Testis (tissue), 3 donors: ENCODE results near the gene TNRC6C. TPM values are rescaled to one million over a fixed set of nuclear protein-coding genes. Genes with fewer than 3 reads are reported as not detected.

Experiments
- DNase-seq: peaks from one replicate; pipeline ENCODE4 v3.0.0-alpha.2; 2019
- H3K27ac ChIP-seq, 2 donors: fragments of 200-600 bp; sonication (generic); one replicate each; pipeline ENCODE4 v1.5.1; 2019
- H3K27me3 ChIP-seq: fragments of 200-600 bp; sonication (generic); one replicate; pipeline ENCODE4 v1.5.1; 2019
- H3K36me3 ChIP-seq: fragments of 200-600 bp; sonication (generic); one replicate; pipeline ENCODE4 v1.5.1; 2017; ENCODE audit warnings: low read depth; ENCODE audit errors: missing control alignments
- H3K4me1 ChIP-seq: fragments of 200-600 bp; sonication (generic); one replicate; pipeline ENCODE4 v1.5.1; 2019
- H3K4me3 ChIP-seq, 2 donors: fragments of 200-600 bp; sonication (generic); one replicate each; pipeline ENCODE4 v1.5.1; 2017 to 2019
- H3K9me3 ChIP-seq: fragments of 200-600 bp; sonication (generic); one replicate; pipeline ENCODE4 v1.5.1; 2017
- CTCF ChIP-seq, 3 experiments: fragments of 450-650 bp in 2 of 3; fragments of 200-600 bp in 1 of 3; sonication (generic) in 1 of 3; IDR thresholded peaks; one replicate each; pipeline ENCODE4 v1.5.1; 2016 to 2019; ENCODE audit warnings: antibody characterized with exemption in 3 of 3, mild to moderate bottlenecking in 2 of 3, moderate library complexity in 1 of 3
- POLR2A ChIP-seq: fragments of 450-650 bp; IDR thresholded peaks from one replicate; pipeline ENCODE4 v1.6.1; 2017; ENCODE audit warnings: antibody characterized with exemption, mild to moderate bottlenecking, moderate library complexity
- WGBS, 2 donors: methylation state at CpG; one replicate each; pipeline ENCODE4 v1.1.5; 2018; 5-methylcytosine and 5-hydroxymethylcytosine counted together
- intact Hi-C: fragments of 100-400 bp; cut with DNase I; formaldehyde crosslinking; loops from one replicate; pipeline ENCODE4 v1.15.1; 2023; ENCODE audit warnings: low total_unique reads
- polyA plus RNA-seq: library from polyadenylated mRNA; stranded (reverse); fragments of 350-450 nt; fragmentation: Illumina TruSeq; extraction: RNeasy Lipid Tissue Mini Kit (QIAGEN cat#74804); gene quantifications from one replicate; pipeline ENCODE4 v1.2.3, GENCODE V29; 2014; ENCODE audit warnings: low read depth, low replicate concordance; ENCODE audit not compliant: insufficient read depth
- total RNA-seq, 2 donors: library from RNA; depleted of rRNA; stranded (reverse); fragments of >200 nt; gene quantifications; one replicate each; pipeline ENCODE4 v1.2.3, GENCODE V29; 2016

TNRC6C gene
- total and polyA plus RNA-seq, 3 donors from 2014 or later = 26.2 to 35.6 (median 27.4) TPM

GRCh38 chr17:78034429-78035091 lies 76.1 kb downstream of the TNRC6C start:
- no peak for DNase-seq
- no peak overlapping the region for H3K4me3 ChIP-seq
- H3K4me1 ChIP-seq = no peaks in the 10 kb centered on the region
- no peak for TF ChIP-seq CTCF (IDR thresholded peaks at IDR 0.05)
- no peak for TF ChIP-seq POLR2A
- intact Hi-C loops = no loop called here
- H3K9me3 ChIP-seq = no peaks in the 10 kb centered on the region
- no peaks in the 10 kb centered on the region for H3K27me3 ChIP-seq
- 92 to 95% methylated on average over 9 of the region's 9 CpGs for WGBS, 2 donors
- no peaks in the 10 kb centered on the region for H3K36me3 ChIP-seq
- no peak overlapping the region for H3K27ac ChIP-seq

GRCh38 chr17:78037280-78037679 lies 78.8 kb downstream of the TNRC6C start:
- intact Hi-C loops = no loop called here
- Histone ChIP-seq H3K27ac (no peak overlapping the region), H3K4me3 (no peak overlapping the region), H3K9me3 (no peaks in the 10 kb centered on the region), H3K27me3 (no peaks in the 10 kb centered on the region), H3K36me3 (no peaks in the 10 kb centered on the region), H3K4me1 (peaks cover 7% of the 10 kb centered on the region)
- no peak for TF ChIP-seq CTCF (IDR thresholded peaks at IDR 0.05)
- no peak for TF ChIP-seq POLR2A
- WGBS, 2 donors = 85 to 88% methylated on average over 7 of the region's 7 CpGs
- DNase-seq = no peak

GRCh38 chr17:78038748-78039288 lies 80.3 kb downstream of the TNRC6C start:
- H3K27ac ChIP-seq = no peak overlapping the region
- no peaks in the 10 kb centered on the region for H3K36me3 ChIP-seq
- no peaks in the 10 kb centered on the region for H3K27me3 ChIP-seq
- peaks cover 7% of the 10 kb centered on the region for H3K4me1 ChIP-seq
- TF ChIP-seq CTCF (IDR thresholded peaks at IDR 0.05) = no peak
- no peak for TF ChIP-seq POLR2A
- no peak for DNase-seq
- H3K4me3 ChIP-seq = no peak overlapping the region
- intact Hi-C loops = no loop called here
- 96% methylated on average over 11 of the region's 11 CpGs for WGBS, 2 donors
- H3K9me3 ChIP-seq = no peaks in the 10 kb centered on the region

DNA sequence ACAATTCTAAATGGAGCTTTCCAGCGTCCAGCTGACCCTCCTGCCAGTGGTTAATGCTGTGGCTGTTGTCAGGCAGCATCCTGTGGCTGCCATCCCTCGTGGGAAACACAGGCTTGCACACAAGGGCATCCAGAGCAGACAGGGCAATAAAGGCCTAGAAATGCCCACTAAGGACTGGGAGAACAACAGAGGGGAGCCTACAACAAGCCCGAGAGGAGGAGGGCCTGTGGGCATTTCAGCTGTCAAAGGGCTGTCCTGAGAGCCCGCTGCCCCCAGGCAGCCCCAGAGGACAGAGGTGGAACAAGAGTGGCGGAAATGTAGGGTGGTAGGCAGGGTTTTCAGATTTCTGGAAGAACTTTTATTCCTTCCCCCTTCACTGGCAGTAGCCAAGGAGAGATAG lies 81.1 kb downstream of the TNRC6C start:
- H3K27ac ChIP-seq = no peak overlapping the region
- no peak for DNase-seq
- TF ChIP-seq CTCF (IDR thresholded peaks at IDR 0.05) = no peak
- TF ChIP-seq POLR2A = no peak
- WGBS, 2 donors = 94% methylated on average over 5 of the region's 5 CpGs
- peaks cover 7% of the 10 kb centered on the region for H3K4me1 ChIP-seq
- no peaks in the 10 kb centered on the region for H3K27me3 ChIP-seq
- no peak overlapping the region for H3K4me3 ChIP-seq
- H3K9me3 ChIP-seq = no peaks in the 10 kb centered on the region
- intact Hi-C loops = no loop called here
- H3K36me3 ChIP-seq = no peaks in the 10 kb centered on the region
